Smooth muscle cell (in vitro differentiated cells): ENCODE measurements around the gene PSMG1. TPM values are rescaled to one million over a fixed set of nuclear protein-coding genes. Genes with fewer than 3 reads are reported as not detected.
"Not testable (repeated sequence)": the region's sequence is repeated elsewhere in the genome, so short reads cannot be mapped to it uniquely, and the experiment has no call there.

ENCODE experiments used
- DNase-seq: peaks from one replicate; lab custom pipeline; 2025; ENCODE audit not compliant: unreplicated experiment; lab: John Stamatoyannopoulos, UW
- H2AFZ ChIP-seq: fragments of 200-600 bp; sonication (generic); 2 replicates; pipeline ENCODE4 v1.6.0; 2016; ENCODE audit warnings: antibody characterized with exemption, low read depth, mild to moderate bottlenecking
- H3F3A ChIP-seq: fragments of 200-600 bp; sonication (generic); 2 replicates; pipeline ENCODE4 v1.6.0; 2017; ENCODE audit warnings: antibody characterized with exemption, low read depth
- H3K27ac ChIP-seq: fragments of 200-600 bp; sonication (generic); 2 replicates; pipeline ENCODE4 v1.5.1; 2016; ENCODE audit warnings: low read depth, mild to moderate bottlenecking
- H3K27me3 ChIP-seq: fragments of 200-600 bp; sonication (generic); 2 replicates; pipeline ENCODE4 v1.6.1; 2016; ENCODE audit warnings: low read depth, mild to moderate bottlenecking
- H3K36me3 ChIP-seq: fragments of 200-600 bp; sonication (generic); 2 replicates; pipeline ENCODE4 v1.5.1; 2016; ENCODE audit warnings: low read depth
- H3K4me1 ChIP-seq: fragments of 200-600 bp; sonication (generic); 2 replicates; pipeline ENCODE4 v1.5.1; 2016; ENCODE audit warnings: low read depth
- H3K4me2 ChIP-seq: fragments of 200-600 bp; sonication (generic); 2 replicates; pipeline ENCODE4 v1.6.0; 2016; ENCODE audit warnings: mild to moderate bottlenecking
- H3K4me3 ChIP-seq: fragments of 200-600 bp; sonication (generic); 2 replicates; pipeline ENCODE4 v1.5.1; 2016; ENCODE audit warnings: mild to moderate bottlenecking
- H3K79me2 ChIP-seq: fragments of 200-600 bp; sonication (generic); 2 replicates; pipeline ENCODE4 v1.6.0; 2016; ENCODE audit warnings: low read depth, mild to moderate bottlenecking
- H3K9ac ChIP-seq: fragments of 200-600 bp; sonication (generic); 2 replicates; pipeline ENCODE4 v1.6.0; 2016; ENCODE audit warnings: low read depth
- H3K9me3 ChIP-seq: fragments of 200-600 bp; sonication (generic); replicated peaks from 2 replicates; pipeline ENCODE4 v1.5.1; 2016; ENCODE audit warnings: low read depth
- H4K20me1 ChIP-seq: fragments of 200-600 bp; sonication (generic); 2 replicates; pipeline ENCODE4 v1.6.0; 2016; ENCODE audit warnings: low read depth
- CTCF ChIP-seq: fragments of 200-600 bp; sonication (generic); IDR thresholded peaks from 2 replicates; pipeline ENCODE4 v1.5.1; 2017; ENCODE audit warnings: borderline replicate concordance, mild to moderate bottlenecking, antibody characterized with exemption; ENCODE audit not compliant: insufficient read depth, poor library complexity, severe bottlenecking
- WGBS: methylation state at CpG from one replicate; pipeline ENCODE4 v1.1.7; 2016; ENCODE audit warnings: low lambda C conversion rate; 5-methylcytosine and 5-hydroxymethylcytosine counted together
- polyA plus RNA-seq: library from polyadenylated mRNA; unstranded; fragments of >200 nt; fragmentation: Nextera tagmentation; extraction: Ambion mirVana; gene quantifications from 2 replicates; pipeline ENCODE4 v1.2.1, GENCODE V29; 2016
- total RNA-seq: library from RNA; depleted of rRNA; stranded (reverse); fragments of >200 nt; gene quantifications from 2 replicates; pipeline ENCODE4 v1.2.3, GENCODE V29; 2014

PSMG1 gene
- total and polyA plus RNA-seq, 2 experiments from 2014 or later = 55.2 to 60.7 TPM

DNA sequence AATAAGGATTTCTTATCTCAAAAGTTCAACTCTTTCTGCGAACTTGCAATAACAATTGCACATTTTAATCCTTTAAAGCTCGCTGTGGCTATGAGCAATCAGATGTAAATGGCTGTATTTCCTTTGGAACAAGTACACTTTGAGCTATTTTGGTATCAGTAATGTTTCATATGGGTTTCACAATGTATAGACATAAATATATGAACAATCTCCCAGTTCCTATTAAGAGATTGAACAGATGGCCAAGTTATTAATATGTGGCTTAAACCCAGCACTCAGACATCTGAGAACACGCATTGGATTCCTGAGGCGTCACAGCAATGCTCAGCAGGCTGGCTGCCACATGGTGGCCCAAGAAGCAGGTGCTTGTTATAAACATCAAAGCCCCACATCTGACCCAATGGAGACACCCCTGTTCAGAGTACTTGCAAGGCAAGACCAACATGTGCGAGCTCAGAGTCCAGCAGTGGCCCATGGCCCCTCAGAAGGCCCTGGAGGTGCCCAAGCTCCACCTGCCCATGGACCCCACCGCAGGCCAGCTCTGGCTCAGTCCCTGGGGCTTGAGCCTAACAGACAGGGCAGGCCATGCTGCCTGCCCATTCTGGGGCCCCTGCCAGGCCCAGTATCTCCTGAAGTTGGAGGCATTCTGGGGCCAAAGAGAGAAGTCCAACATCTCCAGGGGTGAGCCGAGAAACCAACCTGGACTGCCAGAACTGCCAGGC, 23.7 kb downstream of the PSMG1 start:
- no peaks in the 10 kb centered on the region for H4K20me1 ChIP-seq
- H3K4me2 ChIP-seq = peak overlapping the region; percentile 19
- H2AFZ ChIP-seq = no peak overlapping the region
- H3K79me2 ChIP-seq = no peaks in the 10 kb centered on the region
- 55% methylated on average over 7 of the region's 7 CpGs for WGBS
- no peak for DNase-seq
- TF ChIP-seq CTCF = no peak
- H3F3A ChIP-seq = no peaks in the 10 kb centered on the region
- no peak overlapping the region for H3K9ac ChIP-seq
- H3K27me3 ChIP-seq = no peaks in the 10 kb centered on the region
- H3K4me3 ChIP-seq = no peak overlapping the region
- peaks cover 6% of the 10 kb centered on the region for H3K9me3 ChIP-seq
- no peaks in the 10 kb centered on the region for H3K36me3 ChIP-seq
- H3K4me1 ChIP-seq = no peaks in the 10 kb centered on the region
- H3K27ac ChIP-seq = no peak overlapping the region

- H3K9ac ChIP-seq, DNase-seq, H3K36me3 ChIP-seq, H3K4me1 ChIP-seq, H3F3A ChIP-seq, H3K4me2 ChIP-seq, H3K27ac ChIP-seq, H3K4me3 ChIP-seq, H4K20me1 ChIP-seq, H3K79me2 ChIP-seq, H3K9me3 ChIP-seq, H2AFZ ChIP-seq, H3K27me3 ChIP-seq: not testable (repeated sequence)
- WGBS = 98% methylated on average over 20 of the region's 34 CpGs
Observed at GRCh38 chr21:39157241-39157640, 26.0 kb downstream of the PSMG1 start.

GRCh38 chr21:39156024-39156423, 27.2 kb downstream of the PSMG1 start:
- no peaks in the 10 kb centered on the region for H4K20me1 ChIP-seq
- no peak overlapping the region for H3K9ac ChIP-seq
- no peaks in the 10 kb centered on the region for H3K9me3 ChIP-seq
- no peak overlapping the region for H2AFZ ChIP-seq
- no peak overlapping the region for H3K4me3 ChIP-seq
- H3K4me1 ChIP-seq = no peaks in the 10 kb centered on the region
- DNase-seq = no peak
- no peaks in the 10 kb centered on the region for H3F3A ChIP-seq
- no peak overlapping the region for H3K4me2 ChIP-seq
- 74% methylated on average over 7 of the region's 7 CpGs for WGBS
- no peak overlapping the region for H3K27ac ChIP-seq
- no peaks in the 10 kb centered on the region for H3K27me3 ChIP-seq
- no peaks in the 10 kb centered on the region for H3K36me3 ChIP-seq
- H3K79me2 ChIP-seq = no peaks in the 10 kb centered on the region
- no peak for TF ChIP-seq CTCF

DNA sequence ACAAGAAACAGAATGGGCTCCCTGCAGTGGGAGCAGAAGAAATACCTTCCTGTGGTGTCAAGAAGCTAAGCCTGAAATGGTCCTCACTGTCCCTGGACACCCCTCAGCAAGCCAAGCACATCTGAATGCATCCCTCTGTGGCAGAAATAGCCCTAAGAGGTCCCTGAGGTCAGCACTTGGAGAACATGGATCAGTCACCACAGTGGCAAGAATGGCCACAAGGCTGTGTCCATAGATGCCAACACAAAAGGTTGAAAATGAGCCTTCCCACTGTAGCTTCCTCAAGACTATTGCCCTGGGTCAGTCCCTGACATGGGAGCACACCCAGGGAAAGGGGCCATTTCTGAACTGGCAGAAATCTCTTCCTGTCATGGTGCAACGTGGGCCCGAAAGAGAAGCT, 27.7 kb downstream of the PSMG1 start:
- Histone ChIP-seq H4K20me1 (no peaks in the 10 kb centered on the region), H3K4me1 (no peaks in the 10 kb centered on the region), H3K4me3 (no peak overlapping the region), H3K27ac (no peak overlapping the region), H3K4me2 (no peak overlapping the region), H3K27me3 (no peaks in the 10 kb centered on the region), H3K79me2 (no peaks in the 10 kb centered on the region), H2AFZ (no peak overlapping the region), H3F3A (no peaks in the 10 kb centered on the region), H3K9ac (no peak overlapping the region), H3K9me3 (no peaks in the 10 kb centered on the region), H3K36me3 (no peaks in the 10 kb centered on the region)
- 96% methylated on average over 2 of the region's 2 CpGs for WGBS
- no peak for TF ChIP-seq CTCF
- DNase-seq = no peak
